Psoas muscle (tissue), 8 donors: ENCODE measurements around the gene PKD1L1. TPM values are rescaled to one million over a fixed set of nuclear protein-coding genes. Genes with fewer than 3 reads are reported as not detected.
"Not testable (repeated sequence)": the region's sequence is repeated elsewhere in the genome, so short reads cannot be mapped to it uniquely, and the experiment has no call there.

Experiments
- ATAC-seq, 4 donors: fragments of 200-7000 bp; cut with Tn5 transposase; one replicate each; pipeline ENCODE4 v1.9.1; 2020; ENCODE audit warnings: moderate library complexity in 3 of 4, mild to moderate bottlenecking in 2 of 4
- DNase-seq, 2 donors: peaks; one replicate each; pipeline ENCODE4 v3.0.0-alpha.2; 2020
- H3K27ac ChIP-seq: fragments of 200-600 bp; one replicate; pipeline ENCODE4 v1.8.0; 2022
- H3K27me3 ChIP-seq, 3 donors: fragments of 200-600 bp in 1 of 3; one replicate each; pipeline versions ENCODE4 v1.6.1 to v1.8.0; 2013 to 2022; ENCODE audit warnings: low read length in 2 of 3, mild to moderate bottlenecking in 2 of 3, moderate library complexity in 1 of 3; ENCODE audit not compliant: insufficient read depth in 3 of 3
- H3K36me3 ChIP-seq, 2 donors: fragments of 200-600 bp in 1 of 2; one replicate each; pipeline versions ENCODE4 v1.6.1 to v1.8.0; 2013 to 2022; ENCODE audit warnings: low read depth in 1 of 2, mild to moderate bottlenecking in 1 of 2, moderate library complexity in 1 of 2; ENCODE audit not compliant: insufficient read depth in 1 of 2
- H3K4me1 ChIP-seq: fragments of 200-600 bp; one replicate; pipeline ENCODE4 v1.8.0; 2022
- H3K4me3 ChIP-seq: fragments of 200-600 bp; one replicate; pipeline ENCODE4 v1.8.0; 2022; ENCODE audit warnings: mild to moderate bottlenecking
- H3K9me3 ChIP-seq: fragments of 200-600 bp; one replicate; pipeline ENCODE4 v1.8.0; 2022
- CTCF ChIP-seq: fragments of 200-600 bp; IDR thresholded peaks from one replicate; pipeline ENCODE4 v1.8.0; 2022; ENCODE audit warnings: antibody characterized with exemption
- WGBS, 3 donors: extraction: QIAGEN DNeasy Blood & Tissue Kit; methylation state at CpG; one replicate each; pipeline versions ENCODE4 v1.1.6 to v1.1.7; 2013; 5-methylcytosine and 5-hydroxymethylcytosine counted together
- intact Hi-C, 2 donors: fragments of 100-400 bp; cut with DNase I; formaldehyde crosslinking; loops; one replicate each; pipeline versions ENCODE4 v1.11.0 to v1.14.2; 2022
- polyA plus RNA-seq, 3 donors: library from polyadenylated mRNA; stranded (reverse); fragments of 200-250 nt; gene quantifications; one replicate each; pipeline ENCODE4 v1.2.3, GENCODE V29; 2013
- total RNA-seq, 4 donors: library from RNA; stranded (reverse); fragmentation: NEBNext Ultra II Directional in 2 of 4; extraction: Animal tissue kit (Norgen Biotek cat#: 25700) in 2 of 4; gene quantifications; one replicate each; pipeline versions ENCODE4 v1.2.1 to v1.2.4, GENCODE V29; 2021 to 2023
- donor health status: healthy with polysubstance abuse.
- donor health status: DM: no; HTN: no; CAD: no; lungs with moderate emphysema.
- donor health status: Bipolar disorder and iron deficiency.
- donor health status: healthy.
- donor health status: DM: yes; HTN: yes; CAD: no.
- donor health status: DM: no; HTN: no; CAD: no.
- donor health status: DM: no; HTN: no; CAD: no.
- donor health status: DM: yes; HTN: yes; CAD: no.

PKD1L1 gene
- total and polyA plus RNA-seq, 7 donors, result 0.56 to 1.4 (median 0.79) TPM

GRCh38 chr7:47932466-47933037, 15.7 kb downstream of the PKD1L1 start:
- ATAC-seq (peak in 2 of 4 donors; percentile 28 to 48), DNase-seq (no peak)
- H3K9me3 ChIP-seq, result no peaks in the 10 kb centered on the region
- H3K27ac ChIP-seq, result no peak overlapping the region
- WGBS, 3 donors, result 48 to 64% (median 61%) methylated on average over 9 to 11 of the region's 11 CpGs
- intact Hi-C loops, result no loop called here
- H3K4me1 ChIP-seq, result no peaks in the 10 kb centered on the region
- H3K36me3 ChIP-seq, result peaks cover 0 to 22% of the 10 kb centered on the region in 2 donors
- no peak for TF ChIP-seq CTCF
- H3K27me3 ChIP-seq, result no peaks in the 10 kb centered on the region
- H3K4me3 ChIP-seq, result no peak overlapping the region

GRCh38 chr7:47932016-47932415, 16.2 kb downstream of the PKD1L1 start:
- WGBS, 3 donors, result 26 to 40% (median 37%) methylated on average over 6 of the region's 6 CpGs
- no peak for DNase-seq
- ATAC-seq, result peak in 2 of 4 donors; percentile 30 to 32
- Histone ChIP-seq H3K4me3 (no peak overlapping the region), H3K36me3 (peaks cover 0 to 22% of the 10 kb centered on the region in 2 donors), H3K4me1 (no peaks in the 10 kb centered on the region), H3K9me3 (no peaks in the 10 kb centered on the region), H3K27ac (no peak overlapping the region), H3K27me3 (no peaks in the 10 kb centered on the region)
- TF ChIP-seq CTCF, result no peak
- intact Hi-C loops, result no loop called here

- no peak for TF ChIP-seq CTCF
- peak in 1 of 4 donors; percentile 35 for ATAC-seq
- intact Hi-C loops, result no loop called here
- H3K4me1 ChIP-seq, result no peaks in the 10 kb centered on the region
- H3K27ac ChIP-seq, result no peak overlapping the region
- no peak overlapping the region for H3K4me3 ChIP-seq
- no peaks in the 10 kb centered on the region for H3K9me3 ChIP-seq
- DNase-seq, result no peak
- WGBS, 3 donors, result 64 to 71% (median 67%) methylated on average over 18 of the region's 18 CpGs
- peaks cover 0 to 18% of the 10 kb centered on the region in 2 donors for H3K36me3 ChIP-seq
- H3K27me3 ChIP-seq, result no peaks in the 10 kb centered on the region
Observed at GRCh38 chr7:47931005-47932004, 17.0 kb downstream of the PKD1L1 start.

- Histone ChIP-seq H3K27ac (no peak overlapping the region), H3K36me3 (peaks cover 0 to 13% of the 10 kb centered on the region in 2 donors), H3K4me1 (no peaks in the 10 kb centered on the region), H3K27me3 (no peaks in the 10 kb centered on the region), H3K9me3 (no peaks in the 10 kb centered on the region), H3K4me3 (no peak overlapping the region)
- ATAC-seq, result no peak
- intact Hi-C loops, result no loop called here
- DNase-seq, result no peak
- WGBS, 3 donors, result 54 to 74% (median 71%) methylated on average over 2 of the region's 2 CpGs
- TF ChIP-seq CTCF, result no peak
Observed at GRCh38 chr7:47924266-47924665, 24.0 kb downstream of the PKD1L1 start.

GRCh38 chr7:47923081-47923875, 25.0 kb downstream of the PKD1L1 start:
- H3K27ac ChIP-seq, H3K4me3 ChIP-seq, H3K9me3 ChIP-seq, H3K36me3 ChIP-seq, H3K4me1 ChIP-seq, ATAC-seq, DNase-seq, intact Hi-C loops, H3K27me3 ChIP-seq: not testable (repeated sequence)
- WGBS, 3 donors, result 85 to 93% (median 92%) methylated on average over 8 of the region's 8 CpGs

GRCh38 chr7:47916514-47916913, 31.8 kb downstream of the PKD1L1 start:
- 71 to 75% (median 71%) methylated on average over 1 of the region's 1 CpG for WGBS, 3 donors
- H3K27me3 ChIP-seq, H3K4me1 ChIP-seq, H3K9me3 ChIP-seq, H3K36me3 ChIP-seq, H3K27ac ChIP-seq, intact Hi-C loops, DNase-seq, H3K4me3 ChIP-seq, ATAC-seq: not testable (repeated sequence)
